Measurements from ENCODE around the gene SIRT3. TPM values are rescaled to one million over a fixed set of nuclear protein-coding genes. Genes with fewer than 3 reads are reported as not detected.

The SIRT3 gene
- total and polyA plus RNA-seq, 2 of the 13 experiments (the other 11 are each of a cell fraction or from before 2014, with no cell fraction given) = 15.1 to 18.2 TPM

GRCh38 chr11:279040-279965, 43.2 kb upstream of the SIRT3 start:
- no TSS peak for BruUV-seq (replicated peaks)
- H4K20me1 ChIP-seq (ENCODE audit: insufficient read depth, low read length) = no peaks in the 10 kb centered on the region
- TF ChIP-seq ZNF512 (CRISPR knock-in tag; IDR thresholded peaks at IDR 0.05) (no peak), CREB3 (CRISPR knock-in tag; IDR thresholded peaks at IDR 0.05) (no peak), HHEX (CRISPR knock-in tag; IDR thresholded peaks at IDR 0.05) (no peak), ZNF557 (CRISPR knock-in tag; IDR thresholded peaks at IDR 0.05) (no peak), ZNF577 (CRISPR knock-in tag; IDR thresholded peaks at IDR 0.05; ENCODE audit: borderline replicate concordance, low read depth) (no peak), TFAP4 (IDR thresholded peaks at IDR 0.05; ENCODE audit: borderline replicate concordance, low read depth) (no peak), EEA1 (CRISPR knock-in tag; IDR thresholded peaks at IDR 0.05; ENCODE audit: borderline replicate concordance) (no peak), GATAD1 (CRISPR knock-in tag; IDR thresholded peaks at IDR 0.05) (no peak), ZNF263 (CRISPR knock-in tag; IDR thresholded peaks at IDR 0.05) (no peak), ZNF574 (CRISPR knock-in tag; IDR thresholded peaks at IDR 0.05) (no peak), POLR2AphosphoS2 (IDR thresholded peaks at IDR 0.05; ENCODE audit: low read depth, low read length) (no peak), ZNF138 (CRISPR knock-in tag; IDR thresholded peaks at IDR 0.05; ENCODE audit: low read depth) (no peak)
- no peak overlapping the region for H3K9ac ChIP-seq (ENCODE audit: insufficient read depth, low read depth, low read length)
- no peaks in the 10 kb centered on the region for H3K9me3 ChIP-seq (ENCODE audit: low read length)
- ChIA-PET POLR2A (no interaction called here), CTCF (ENCODE audit: low intra/inter-chr PET ratio, low total read pairs) (no interaction called here)
- no peak overlapping the region for H2AFZ ChIP-seq (ENCODE audit: low read length)
- no peak overlapping the region for H3K4me3 ChIP-seq (replicated peaks in 1 of 3; ENCODE audit: insufficient read depth in 1 of 3, low read depth in 2 of 3, low read length in 3 of 3)
- FAIRE-seq (no peak), ATAC-seq (no peak), DNase-seq (ENCODE audit: low spot score) (no peak)
- intact Hi-C loops (cut with micrococcal nuclease; ENCODE audit: unreplicated experiment) = no loop called here
- no peaks in the 10 kb centered on the region for H3K79me2 ChIP-seq (ENCODE audit: insufficient read depth, low read length)
- in situ Hi-C loops (cut with HindIII; ENCODE audit: extremely low pct_ligation_motif_present, low pct_unique_long_range_greater_than_20kb) = no loop called here
- H3K4me1 ChIP-seq (ENCODE audit: insufficient read depth, low read length) = peaks cover 7% of the 10 kb centered on the region
- H3K4me2 ChIP-seq (ENCODE audit: low read depth, low read length) = peak overlapping the region; percentile 55; the same call in 1 of the 2 replicates
- no peak overlapping the region for H3K27ac ChIP-seq (ENCODE audit: extremely low read length, insufficient read depth, low read length)
- whole genome bisulfite sequencing (ENCODE audit: low lambda C conversion rate) = 90% methylated on average over 76 of the region's 97 CpGs
- no peaks in the 10 kb centered on the region for H3K36me3 ChIP-seq (replicated peaks in 1 of 2; ENCODE audit: control insufficient read depth in 1 of 2, insufficient read depth in 2 of 2, low read length in 2 of 2)
- peaks cover 7 to 60% of the 10 kb centered on the region in 2 experiments for H3K27me3 ChIP-seq (ENCODE audit: control insufficient read depth in 1 of 2, insufficient read depth in 2 of 2, low read length in 2 of 2)
